ES-I3 (cell line): ENCODE results near the gene PRUNE2.

ENCODE experiments used
- H3K36me3 ChIP-seq: 2 replicates; pipeline ENCODE4 v1.6.1; 2013; ENCODE audit warnings: mild to moderate bottlenecking, low read length, control low read depth, moderate library complexity; ENCODE audit not compliant: insufficient read depth
- H3K4me1 ChIP-seq: 2 replicates; pipeline ENCODE4 v1.6.1; 2013; ENCODE audit warnings: mild to moderate bottlenecking, control low read depth, low read length; ENCODE audit not compliant: insufficient read depth
- H3K9ac ChIP-seq: 2 replicates; pipeline ENCODE4 v1.6.1; 2013; ENCODE audit warnings: low read depth, mild to moderate bottlenecking, low read length, moderate library complexity
- H3K9me3 ChIP-seq: 2 replicates; pipeline ENCODE4 v1.6.1; 2013; ENCODE audit warnings: mild to moderate bottlenecking, low read length, moderate library complexity; ENCODE audit not compliant: control insufficient read depth, insufficient read depth

The PRUNE2 gene

DNA sequence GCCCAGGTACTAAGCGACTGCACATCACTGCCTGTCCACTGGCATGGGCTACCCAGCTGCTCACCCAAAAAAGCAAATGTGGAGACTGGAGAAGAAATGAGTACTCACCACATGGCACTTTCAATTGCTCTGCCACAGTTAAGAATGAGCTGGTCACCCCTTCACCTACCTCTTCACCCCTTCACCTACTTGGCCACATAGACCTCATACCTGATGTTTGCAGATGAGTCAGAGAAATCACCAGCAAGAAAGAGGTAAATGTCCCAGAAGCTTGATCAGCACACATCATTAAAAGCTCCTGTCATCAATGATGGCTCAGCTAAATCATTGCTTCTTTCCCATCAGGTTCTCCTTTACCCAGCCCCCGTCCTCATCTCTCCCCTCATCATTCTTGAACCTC is 7.6 kb upstream of the PRUNE2 start:
- Histone ChIP-seq H3K9me3 (no peaks in the 10 kb centered on the region), H3K36me3 (no peaks in the 10 kb centered on the region), H3K9ac (no peak overlapping the region), H3K4me1 (peaks cover 9% of the 10 kb centered on the region; the same call in 1 of the 2 replicates)

DNA sequence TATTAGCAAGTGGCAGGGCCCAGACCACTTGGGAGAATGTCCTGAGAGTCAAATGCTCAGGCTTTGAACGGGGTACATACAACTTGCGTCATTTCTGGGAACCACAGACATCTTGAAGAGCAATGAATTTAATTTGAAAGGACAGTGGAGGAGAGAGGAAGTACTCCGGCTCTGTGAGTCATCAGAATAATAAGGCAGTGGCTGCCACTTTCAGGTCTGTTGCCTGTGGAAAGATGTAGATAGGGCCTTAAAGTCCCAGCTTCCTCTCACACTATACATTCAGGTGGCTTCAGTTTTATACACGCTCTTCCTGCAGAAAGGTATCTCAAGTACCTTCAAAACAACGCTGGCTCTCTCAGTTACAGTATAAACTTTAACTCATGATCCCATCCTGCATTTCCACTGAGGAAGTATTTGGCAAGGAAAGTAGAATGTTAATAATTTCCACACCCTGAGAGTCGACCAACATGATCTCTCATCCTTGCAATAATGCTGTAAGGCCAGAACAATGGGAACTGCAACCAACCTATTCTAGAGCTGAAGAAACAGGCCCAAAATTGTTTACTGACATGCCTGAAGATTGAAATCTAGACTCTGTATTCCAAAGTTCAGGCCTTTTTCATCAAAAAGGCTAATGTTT is 6.8 kb upstream of the PRUNE2 start:
- H3K4me1 ChIP-seq: peaks cover 9% of the 10 kb centered on the region; the same call in 1 of the 2 replicates
- H3K36me3 ChIP-seq: no peaks in the 10 kb centered on the region
- no peaks in the 10 kb centered on the region for H3K9me3 ChIP-seq
- no peak overlapping the region for H3K9ac ChIP-seq

DNA sequence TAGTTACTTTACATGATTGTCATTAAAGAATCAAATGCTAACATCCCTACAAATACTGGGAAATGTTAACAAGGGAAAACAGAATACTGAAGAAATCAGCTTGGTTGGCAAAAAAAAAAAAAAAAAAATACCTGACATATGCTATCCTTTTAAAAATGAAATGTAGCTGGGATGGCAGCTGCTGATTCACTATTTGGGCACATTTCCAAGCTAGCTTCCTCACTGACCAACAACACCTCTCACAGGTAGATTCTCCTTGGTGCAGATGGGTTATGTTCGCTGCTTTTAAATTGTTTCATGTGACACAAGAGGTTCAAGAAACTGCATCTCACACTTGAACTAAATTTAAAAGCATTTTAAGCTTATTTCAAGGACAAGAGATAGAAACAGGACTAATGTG is 6.1 kb upstream of the PRUNE2 start:
- no peaks in the 10 kb centered on the region for H3K9me3 ChIP-seq
- no peaks in the 10 kb centered on the region for H3K36me3 ChIP-seq
- H3K9ac ChIP-seq: no peak overlapping the region
- H3K4me1 ChIP-seq: peaks cover 9% of the 10 kb centered on the region; the same call in 1 of the 2 replicates

DNA sequence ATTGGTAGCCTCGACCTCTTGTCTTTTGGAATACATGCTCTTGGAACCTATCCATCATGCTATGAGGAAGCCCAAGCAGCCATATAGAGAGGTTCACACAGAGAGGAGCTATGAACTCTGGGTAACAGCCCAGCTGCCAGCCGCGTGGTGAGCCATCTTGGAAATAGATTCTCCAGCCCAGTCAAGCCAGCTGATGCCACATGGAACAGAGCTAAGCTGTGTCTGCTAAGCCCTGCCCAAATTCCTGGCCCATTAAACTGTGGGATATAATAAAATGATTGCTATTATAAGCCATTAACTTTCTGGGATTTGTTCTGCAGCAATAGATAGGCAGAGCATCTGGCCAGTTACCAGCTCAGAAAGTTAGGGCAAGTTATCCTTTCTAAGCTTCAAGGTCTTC is 4.9 kb upstream of the PRUNE2 start:
- no peaks in the 10 kb centered on the region for H3K9me3 ChIP-seq
- peaks cover 9% of the 10 kb centered on the region; the same call in 1 of the 2 replicates for H3K4me1 ChIP-seq
- H3K9ac ChIP-seq: no peak overlapping the region
- H3K36me3 ChIP-seq: no peaks in the 10 kb centered on the region

DNA sequence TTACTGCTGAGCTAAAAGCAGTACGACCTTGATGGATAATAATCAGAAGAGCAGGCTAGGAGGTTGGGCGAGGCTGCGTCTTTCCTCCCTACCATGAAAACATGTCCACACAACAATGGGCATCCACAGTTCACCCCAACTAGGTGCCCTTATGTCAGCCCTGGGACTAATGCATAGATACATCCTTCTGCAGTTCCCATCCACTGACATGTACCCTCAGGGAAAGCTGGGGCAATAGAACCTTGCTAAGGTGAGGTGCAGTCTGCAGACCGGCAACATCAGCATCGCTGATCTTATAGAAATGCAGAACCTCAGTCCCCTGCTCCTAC is 697 bp upstream of the PRUNE2 start:
- Histone ChIP-seq H3K36me3 (no peaks in the 10 kb centered on the region), H3K9ac (peak overlapping the region; percentile 70; the same call in 1 of the 2 replicates), H3K9me3 (no peaks in the 10 kb centered on the region), H3K4me1 (peaks cover 13% of the 10 kb centered on the region)

DNA sequence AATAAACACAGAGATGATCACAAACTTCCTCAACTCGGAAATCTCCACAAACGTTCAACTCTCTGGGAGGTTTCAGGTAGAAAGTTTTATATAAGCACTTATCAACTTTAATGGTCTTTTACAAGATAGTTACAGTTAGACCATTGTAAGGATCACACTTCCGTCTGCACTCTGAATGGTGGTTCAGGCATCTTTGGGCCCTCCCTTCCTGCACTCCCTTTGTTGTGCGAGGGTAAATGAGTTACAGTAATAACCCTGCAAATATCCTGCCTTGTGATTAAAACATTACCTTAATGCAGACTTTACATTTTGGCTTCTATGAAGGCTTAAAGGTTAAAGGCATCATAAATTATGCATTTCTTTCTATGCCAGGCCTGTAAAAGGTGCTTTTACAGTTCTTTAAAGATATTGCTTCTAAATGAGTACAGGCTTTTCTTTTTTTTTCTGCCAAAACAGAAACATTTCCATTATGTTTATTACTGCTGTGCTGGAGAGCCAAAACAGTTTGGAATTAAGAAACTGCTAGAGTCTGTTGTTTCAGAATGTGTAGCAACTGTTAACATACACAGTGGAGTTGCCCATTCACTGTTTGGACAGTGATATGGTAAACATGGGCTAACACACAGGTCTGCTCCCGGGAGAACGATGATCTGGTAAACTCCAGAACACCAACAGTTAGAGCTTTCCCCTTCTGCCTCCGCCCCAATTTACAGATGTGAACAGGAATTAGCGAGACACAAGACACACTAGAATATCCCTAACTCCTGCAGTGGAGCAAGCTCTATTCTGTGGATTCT is 1.1 kb downstream of the PRUNE2 start:
- Histone ChIP-seq H3K9me3 (no peaks in the 10 kb centered on the region), H3K9ac (peak overlapping the region; percentile 70), H3K36me3 (no peaks in the 10 kb centered on the region), H3K4me1 (peaks cover 20% of the 10 kb centered on the region)

DNA sequence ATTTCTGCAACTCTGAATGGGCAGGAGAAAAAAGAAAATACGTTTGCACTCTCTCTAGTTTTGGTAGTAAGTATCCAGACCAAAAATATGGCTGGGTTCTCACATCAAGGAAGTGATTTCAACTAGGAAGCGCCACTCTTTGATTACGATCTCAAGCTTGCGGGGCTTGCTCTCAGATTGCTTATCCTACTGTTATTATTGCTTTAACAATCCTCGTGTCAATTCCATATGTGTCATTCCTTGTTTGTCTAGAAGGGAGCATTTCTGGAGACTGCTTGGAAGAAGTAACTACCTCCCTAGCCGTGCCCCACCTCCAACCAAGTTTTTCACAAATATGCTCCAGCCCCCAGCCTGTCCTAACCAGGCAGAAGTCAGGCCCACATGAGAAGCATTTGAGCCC is 3.5 kb downstream of the PRUNE2 start:
- peaks cover 27% of the 10 kb centered on the region for H3K4me1 ChIP-seq
- no peaks in the 10 kb centered on the region for H3K9me3 ChIP-seq
- no peak overlapping the region for H3K9ac ChIP-seq
- no peaks in the 10 kb centered on the region for H3K36me3 ChIP-seq

DNA sequence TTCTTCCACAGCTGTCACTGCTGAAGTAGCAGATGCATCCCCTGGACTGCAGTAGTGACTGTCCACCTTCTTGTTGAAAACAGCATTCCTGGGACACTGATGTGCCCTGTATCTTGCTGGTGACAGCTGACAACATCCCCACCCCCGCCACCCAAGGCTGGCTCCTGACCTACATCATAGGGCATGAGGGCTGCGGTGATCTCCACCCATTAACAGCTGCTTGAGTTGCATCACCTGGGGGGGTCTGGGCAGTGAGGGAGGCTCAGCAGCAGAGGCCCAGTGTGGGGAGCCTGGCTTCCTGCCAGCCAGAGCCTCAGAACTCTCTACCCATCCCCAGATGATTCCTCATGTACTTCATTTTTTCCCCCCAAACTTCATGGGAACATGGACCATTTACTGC is 4.1 kb downstream of the PRUNE2 start:
- Histone ChIP-seq H3K9me3 (no peaks in the 10 kb centered on the region), H3K9ac (no peak overlapping the region), H3K36me3 (no peaks in the 10 kb centered on the region), H3K4me1 (peaks cover 29% of the 10 kb centered on the region)

DNA sequence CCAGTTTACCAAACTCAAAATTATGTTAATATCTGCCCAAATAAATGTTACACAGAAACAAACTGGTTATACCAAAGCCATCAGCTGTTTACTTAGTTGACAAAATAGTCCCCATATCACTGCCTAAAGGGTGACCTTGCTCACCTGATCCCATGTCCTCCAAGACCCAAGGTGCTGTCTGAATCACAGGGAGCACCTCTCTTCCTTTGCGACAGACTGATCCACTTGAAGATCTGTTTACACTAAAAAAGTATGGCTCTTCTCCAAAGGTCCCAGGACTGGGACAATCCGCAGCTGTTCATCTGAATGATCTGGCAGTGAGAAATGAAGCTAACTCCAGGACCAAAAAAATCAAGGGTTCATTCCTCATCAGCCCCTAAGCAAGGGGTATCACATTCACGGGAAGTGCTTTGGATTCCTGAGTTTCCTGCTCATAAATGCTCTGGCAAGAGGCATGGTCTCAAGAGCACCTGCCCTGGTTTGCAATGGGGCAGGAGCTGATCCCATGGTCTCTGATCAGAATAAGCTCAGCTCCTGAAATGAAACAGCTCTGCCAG is 5.0 kb downstream of the PRUNE2 start:
- no peak overlapping the region for H3K9ac ChIP-seq
- H3K9me3 ChIP-seq: no peaks in the 10 kb centered on the region
- H3K36me3 ChIP-seq: no peaks in the 10 kb centered on the region
- H3K4me1 ChIP-seq: peaks cover 29% of the 10 kb centered on the region

DNA sequence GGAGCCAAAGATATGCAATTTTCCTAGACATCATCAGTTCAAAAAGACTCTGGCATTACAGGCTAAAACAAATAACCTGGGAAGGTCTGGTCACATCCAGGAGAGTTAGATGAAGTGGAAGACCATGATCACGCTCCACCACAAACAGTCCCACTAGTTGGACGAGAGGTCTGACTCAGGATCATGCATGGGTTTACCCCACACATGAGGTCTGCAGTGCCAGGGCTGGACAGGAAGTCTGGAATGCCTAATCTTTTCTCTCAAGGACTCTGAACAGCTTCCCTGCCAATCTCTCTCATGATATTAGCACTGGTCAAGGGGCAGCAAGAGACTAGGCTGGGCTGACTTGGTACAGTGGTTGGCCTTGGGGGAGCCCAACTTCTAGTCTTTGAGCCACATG is 7.1 kb downstream of the PRUNE2 start:
- Histone ChIP-seq H3K36me3 (no peaks in the 10 kb centered on the region), H3K9me3 (no peaks in the 10 kb centered on the region), H3K4me1 (peaks cover 29% of the 10 kb centered on the region), H3K9ac (no peak overlapping the region)

DNA sequence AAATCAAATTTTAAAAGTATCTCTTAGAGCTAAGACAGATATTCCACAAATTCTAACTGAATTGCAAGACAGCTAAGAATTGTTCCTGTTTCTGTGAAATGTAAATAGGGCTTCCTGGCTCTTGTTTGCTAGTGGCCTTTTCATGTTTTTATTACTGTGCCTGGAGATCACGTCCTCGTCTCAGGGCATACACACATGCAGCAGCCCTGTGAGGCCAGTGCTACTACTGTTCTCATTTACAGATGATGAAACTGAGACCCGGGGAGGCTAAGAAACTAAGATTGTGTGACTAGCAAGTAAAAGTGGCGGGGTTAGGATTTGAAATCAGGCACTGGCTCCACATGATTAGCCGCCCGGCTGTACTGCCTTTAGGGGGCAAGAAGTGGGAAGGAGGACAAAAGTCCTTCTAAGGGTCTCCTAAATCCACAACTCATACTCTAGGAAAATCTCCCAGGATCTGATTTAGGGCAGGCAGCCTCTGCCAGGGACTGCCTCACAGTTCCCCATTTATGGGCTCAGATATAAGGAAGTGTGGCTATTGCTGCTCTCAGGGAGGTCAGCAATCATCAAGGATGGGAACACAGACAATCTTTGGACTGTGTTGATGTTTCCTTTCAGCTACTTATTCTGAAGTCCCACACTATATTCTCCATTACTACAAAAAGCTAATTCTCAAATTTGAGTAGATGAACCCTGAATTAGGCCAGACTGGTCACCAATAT is 7.9 kb downstream of the PRUNE2 start:
- Histone ChIP-seq H3K36me3 (no peaks in the 10 kb centered on the region; the same call in 1 of the 2 replicates), H3K9me3 (no peaks in the 10 kb centered on the region)

DNA sequence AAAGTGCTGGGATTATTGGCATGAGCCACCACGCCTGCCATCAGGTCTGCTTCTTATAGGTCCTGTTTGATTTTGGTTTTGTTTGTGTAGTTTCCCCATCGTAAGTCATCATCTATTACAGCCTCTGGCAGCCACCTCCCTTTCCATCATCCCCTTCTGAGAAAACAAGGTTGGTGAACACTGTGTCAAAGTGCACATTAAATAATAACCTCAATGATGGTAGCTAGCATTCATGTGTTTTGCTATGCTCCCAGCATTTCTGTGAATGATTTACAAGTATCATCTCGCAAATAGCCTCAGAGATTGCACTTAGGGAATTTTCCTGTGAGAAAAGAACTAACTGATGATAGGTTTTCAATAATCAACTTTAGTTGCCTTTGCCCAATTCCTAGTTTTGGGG is 9.9 kb downstream of the PRUNE2 start:
- peaks cover 12% of the 10 kb centered on the region for H3K4me1 ChIP-seq

More for the DNA sequence above, 7.9 kb downstream of the PRUNE2 start:
- peaks cover 29% of the 10 kb centered on the region for H3K4me1 ChIP-seq
- H3K9ac ChIP-seq: no peak overlapping the region

DNA sequence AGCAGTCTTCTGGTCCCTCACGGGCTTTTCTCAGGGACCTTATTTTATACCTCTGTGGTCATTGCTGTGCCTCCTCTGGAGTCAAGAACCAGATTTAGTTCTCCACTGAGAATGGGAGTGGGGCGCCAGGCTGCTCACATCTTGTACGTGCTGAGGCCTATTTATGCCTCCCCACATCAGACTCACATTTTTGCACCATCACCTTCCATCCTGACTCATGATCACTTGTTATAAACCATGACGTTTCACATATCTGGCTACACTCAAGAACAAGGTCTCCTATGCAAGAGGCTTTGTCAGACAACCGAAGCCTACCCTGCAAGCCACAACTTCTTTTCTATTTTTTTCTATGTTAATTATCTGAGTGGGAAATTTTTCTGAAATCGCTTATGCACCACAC is 10.7 kb downstream of the PRUNE2 start:
- no peaks in the 10 kb centered on the region for H3K9me3 ChIP-seq
- H3K9ac ChIP-seq: no peak overlapping the region
- no peaks in the 10 kb centered on the region; the same call in 1 of the 2 replicates for H3K36me3 ChIP-seq
- peaks cover 13% of the 10 kb centered on the region for H3K4me1 ChIP-seq

More for the DNA sequence above, 9.9 kb downstream of the PRUNE2 start:
- no peak overlapping the region for H3K9ac ChIP-seq
- H3K9me3 ChIP-seq: no peaks in the 10 kb centered on the region
- no peaks in the 10 kb centered on the region; the same call in 1 of the 2 replicates for H3K36me3 ChIP-seq

DNA sequence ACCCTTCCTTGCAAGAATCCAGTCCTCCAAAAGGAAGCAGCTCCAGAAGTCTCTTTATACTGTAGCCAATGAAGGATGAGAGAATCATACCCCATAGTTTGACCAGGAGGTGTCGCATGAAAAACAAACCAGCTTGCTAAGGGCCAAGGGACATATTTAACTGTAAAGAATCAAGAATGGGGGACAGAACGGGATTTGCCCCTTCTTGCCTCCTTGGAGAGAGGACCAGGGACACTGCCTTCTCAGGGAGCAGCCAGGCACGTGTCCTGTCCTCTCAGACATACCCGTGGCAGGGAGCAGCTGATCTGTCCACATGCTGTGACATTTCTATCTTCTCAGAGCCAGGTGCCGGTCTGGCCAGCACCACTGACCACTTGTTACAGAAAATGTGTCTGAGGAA is 11.7 kb downstream of the PRUNE2 start:
- Histone ChIP-seq H3K9ac (no peak overlapping the region), H3K9me3 (no peaks in the 10 kb centered on the region), H3K4me1 (peaks cover 13% of the 10 kb centered on the region), H3K36me3 (no peaks in the 10 kb centered on the region; the same call in 1 of the 2 replicates)
